ENCODE measurements around the gene MIA3. TPM values are rescaled to one million over a fixed set of nuclear protein-coding genes. Genes with fewer than 3 reads are reported as not detected.

The MIA3 gene
- total RNA-seq, 6 experiments from 2014 or later = 55.6 to 68.3 (median 62.1) TPM

GRCh38 chr1:222697826-222698225 lies 79.9 kb downstream of the MIA3 start:
- Mint-ChIP-seq H3K27me3 (ENCODE audit: insufficient read depth) (no peaks in the 10 kb centered on the region), H3K27ac (peak overlapping the region; percentile 29), H3K9me3 (no peaks in the 10 kb centered on the region), H3K4me3 (no peak overlapping the region), H3K36me3 (ENCODE audit: low read depth) (peaks cover 17% of the 10 kb centered on the region), H3K4me1 (ENCODE audit: low read depth) (peaks cover 10% of the 10 kb centered on the region)
- DNase-seq = no peak
- no peak for TF ChIP-seq CTCF (IDR thresholded peaks at IDR 0.05)

- TF ChIP-seq CTCF (IDR thresholded peaks at IDR 0.05) = no peak
- Mint-ChIP-seq H3K27ac (no peak overlapping the region), H3K4me3 (no peak overlapping the region), H3K4me1 (ENCODE audit: low read depth) (peaks cover 22% of the 10 kb centered on the region), H3K9me3 (no peaks in the 10 kb centered on the region), H3K27me3 (ENCODE audit: insufficient read depth) (no peaks in the 10 kb centered on the region), H3K36me3 (ENCODE audit: low read depth) (peaks cover 39% of the 10 kb centered on the region)
- DNase-seq = no peak
These were observed 84.3 kb downstream of the MIA3 start for GRCh38 chr1:222702210-222702609.

- H3K36me3 Mint-ChIP-seq (ENCODE audit: low read depth) = peaks cover 36% of the 10 kb centered on the region
- H3K27me3 Mint-ChIP-seq (ENCODE audit: insufficient read depth) = no peaks in the 10 kb centered on the region
- TF ChIP-seq CTCF (IDR thresholded peaks at IDR 0.05) = no peak
- H3K9me3 Mint-ChIP-seq = no peaks in the 10 kb centered on the region
- no peak overlapping the region for H3K27ac Mint-ChIP-seq
- H3K4me3 Mint-ChIP-seq = no peak overlapping the region
- no peak for DNase-seq
- peaks cover 22% of the 10 kb centered on the region for H3K4me1 Mint-ChIP-seq (ENCODE audit: low read depth)
These were observed 86.4 kb downstream of the MIA3 start for GRCh38 chr1:222704260-222704659.

GRCh38 chr1:222706815-222707214 lies 88.9 kb downstream of the MIA3 start:
- DNase-seq = no peak
- peak; percentile 47; the same call in 1 of the 2 replicates for TF ChIP-seq CTCF (IDR thresholded peaks at IDR 0.05)
- no peak overlapping the region for H3K27ac Mint-ChIP-seq
- H3K36me3 Mint-ChIP-seq (ENCODE audit: low read depth) = peaks cover 37% of the 10 kb centered on the region
- no peaks in the 10 kb centered on the region for H3K9me3 Mint-ChIP-seq
- H3K4me3 Mint-ChIP-seq = no peak overlapping the region
- H3K4me1 Mint-ChIP-seq (ENCODE audit: low read depth) = peaks cover 40% of the 10 kb centered on the region
- no peaks in the 10 kb centered on the region; the same call in 1 of the 2 replicates for H3K27me3 Mint-ChIP-seq (ENCODE audit: insufficient read depth)

- Mint-ChIP-seq H3K27ac (peak overlapping the region; percentile 57; the same call in 1 of the 2 replicates), H3K4me1 (ENCODE audit: low read depth) (peaks cover 46% of the 10 kb centered on the region)
- DNase-seq = peak; percentile 22
These were observed 91.8 kb downstream of the MIA3 start for GRCh38 chr1:222709700-222710153.

More at GRCh38 chr1:222709700-222710153, 91.8 kb downstream of the MIA3 start:
- Mint-ChIP-seq H3K36me3 (ENCODE audit: low read depth) (peaks cover 20% of the 10 kb centered on the region), H3K9me3 (no peaks in the 10 kb centered on the region), H3K4me3 (peak overlapping the region; percentile 94), H3K27me3 (ENCODE audit: insufficient read depth) (peaks cover 7% of the 10 kb centered on the region)
- TF ChIP-seq CTCF (IDR thresholded peaks at IDR 0.05) = no peak

Data from HFFc6 (cell line).